ENCODE data around the gene MDFIC. TPM values are rescaled to one million over a fixed set of nuclear protein-coding genes. Genes with fewer than 3 reads are reported as not detected.
A peak's percentile ranks its signal among the peaks of the same experiment; 100 is the strongest.

Gene MDFIC
- total RNA-seq, 1 donor: 72.1 TPM

- H3K4me3 ChIP-seq (ENCODE audit: low read depth, low read length): no peak overlapping the region
- peak; percentile 96 for DNase-seq (ENCODE audit: low read depth)
- TF ChIP-seq CTCF (IDR thresholded peaks at IDR 0.05; ENCODE audit: insufficient read depth, low read length): no peak
Observed at GRCh38 chr7:114889646-114890285, 32.1 kb upstream of the MDFIC start.

GRCh38 chr7:114890561-114890960 is 31.3 kb upstream of the MDFIC start:
- no peak for TF ChIP-seq CTCF (IDR thresholded peaks at IDR 0.05; ENCODE audit: insufficient read depth, low read length)
- DNase-seq (ENCODE audit: low read depth): no peak
- no peak overlapping the region for H3K4me3 ChIP-seq (ENCODE audit: low read depth, low read length)

GRCh38 chr7:114900127-114900526 is 21.8 kb upstream of the MDFIC start:
- no peak for DNase-seq (ENCODE audit: low read depth)
- H3K4me3 ChIP-seq (ENCODE audit: low read depth, low read length): no peak overlapping the region
- no peak for TF ChIP-seq CTCF (IDR thresholded peaks at IDR 0.05; ENCODE audit: insufficient read depth, low read length)

GRCh38 chr7:114901771-114902170 is 20.1 kb upstream of the MDFIC start:
- no peak for TF ChIP-seq CTCF (IDR thresholded peaks at IDR 0.05; ENCODE audit: insufficient read depth, low read length)
- no peak overlapping the region for H3K4me3 ChIP-seq (ENCODE audit: low read depth, low read length)
- DNase-seq (ENCODE audit: low read depth): peak; percentile 92

GRCh38 chr7:114903131-114903530 is 18.8 kb upstream of the MDFIC start:
- TF ChIP-seq CTCF (IDR thresholded peaks at IDR 0.05; ENCODE audit: insufficient read depth, low read length): no peak
- no peak overlapping the region for H3K4me3 ChIP-seq (ENCODE audit: low read depth, low read length)
- DNase-seq (ENCODE audit: low read depth): no peak

- no peak for TF ChIP-seq CTCF (IDR thresholded peaks at IDR 0.05; ENCODE audit: insufficient read depth, low read length)
- H3K4me3 ChIP-seq (ENCODE audit: low read depth, low read length): no peak overlapping the region
- no peak for DNase-seq (ENCODE audit: low read depth)
Observed at GRCh38 chr7:114910787-114911186, 11.1 kb upstream of the MDFIC start.

GRCh38 chr7:114911411-114911810 is 10.5 kb upstream of the MDFIC start:
- TF ChIP-seq CTCF (IDR thresholded peaks at IDR 0.05; ENCODE audit: insufficient read depth, low read length): no peak
- H3K4me3 ChIP-seq (ENCODE audit: low read depth, low read length): no peak overlapping the region
- no peak for DNase-seq (ENCODE audit: low read depth)

All from fibroblast of the aortic adventitia (primary cell).